HEK293 (cell line): ENCODE results near the gene PRCC.

ENCODE experiments used
- YY1 ChIP-seq: fragments of 450-650 bp; formaldehyde crosslinking; IDR thresholded peaks from 2 replicates; pipeline ENCODE4 v1.5.1; 2018; ENCODE audit warnings: missing biosample characterization, missing genetic modification characterization
- ZFP69B ChIP-seq: fragments of 450-650 bp; formaldehyde crosslinking; IDR thresholded peaks from 2 replicates; pipeline ENCODE4 v1.5.1; 2016; ENCODE audit warnings: missing biosample characterization, missing genetic modification characterization
- ZNF366 ChIP-seq: fragments of 450-650 bp; formaldehyde crosslinking; conservative IDR thresholded peaks from 2 replicates; pipeline ENCODE4 v1.5.1; 2016; ENCODE audit warnings: missing biosample characterization, missing genetic modification characterization
- ZNF501 ChIP-seq: fragments of 450-650 bp; formaldehyde crosslinking; IDR thresholded peaks from 2 replicates; pipeline ENCODE4 v1.5.1; 2016; ENCODE audit warnings: missing biosample characterization, missing genetic modification characterization
- TF ChIP-seq, protein P1 (sequence below): fragments of 450-650 bp; formaldehyde crosslinking; IDR thresholded peaks from 2 replicates; pipeline ENCODE4 v1.5.1; 2016; ENCODE audit warnings: missing biosample characterization, missing genetic modification characterization
- TF ChIP-seq, protein P2 (sequence below): sonication (generic); formaldehyde crosslinking; IDR thresholded peaks from 2 replicates; pipeline ENCODE4 v1.8.1; 2022; ENCODE audit warnings: mild to moderate bottlenecking, moderate library complexity, missing genetic modification reagents
- TF ChIP-seq, protein P3 (sequence below): fragments of 450-650 bp; formaldehyde crosslinking; IDR thresholded peaks from 2 replicates; pipeline ENCODE4 v1.5.1; 2016; ENCODE audit warnings: missing biosample characterization, missing genetic modification characterization

- TF ChIP-seq, protein P1, sequence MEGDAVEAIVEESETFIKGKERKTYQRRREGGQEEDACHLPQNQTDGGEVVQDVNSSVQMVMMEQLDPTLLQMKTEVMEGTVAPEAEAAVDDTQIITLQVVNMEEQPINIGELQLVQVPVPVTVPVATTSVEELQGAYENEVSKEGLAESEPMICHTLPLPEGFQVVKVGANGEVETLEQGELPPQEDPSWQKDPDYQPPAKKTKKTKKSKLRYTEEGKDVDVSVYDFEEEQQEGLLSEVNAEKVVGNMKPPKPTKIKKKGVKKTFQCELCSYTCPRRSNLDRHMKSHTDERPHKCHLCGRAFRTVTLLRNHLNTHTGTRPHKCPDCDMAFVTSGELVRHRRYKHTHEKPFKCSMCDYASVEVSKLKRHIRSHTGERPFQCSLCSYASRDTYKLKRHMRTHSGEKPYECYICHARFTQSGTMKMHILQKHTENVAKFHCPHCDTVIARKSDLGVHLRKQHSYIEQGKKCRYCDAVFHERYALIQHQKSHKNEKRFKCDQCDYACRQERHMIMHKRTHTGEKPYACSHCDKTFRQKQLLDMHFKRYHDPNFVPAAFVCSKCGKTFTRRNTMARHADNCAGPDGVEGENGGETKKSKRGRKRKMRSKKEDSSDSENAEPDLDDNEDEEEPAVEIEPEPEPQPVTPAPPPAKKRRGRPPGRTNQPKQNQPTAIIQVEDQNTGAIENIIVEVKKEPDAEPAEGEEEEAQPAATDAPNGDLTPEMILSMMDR (tag by site-specific recombination): no peak
- TF ChIP-seq ZNF501 (tag by site-specific recombination) (no peak), ZNF366 (tag by site-specific recombination) (no peak), YY1 (tag by site-specific recombination) (no peak), ZFP69B (tag by site-specific recombination) (no peak)
- TF ChIP-seq, protein P2, sequence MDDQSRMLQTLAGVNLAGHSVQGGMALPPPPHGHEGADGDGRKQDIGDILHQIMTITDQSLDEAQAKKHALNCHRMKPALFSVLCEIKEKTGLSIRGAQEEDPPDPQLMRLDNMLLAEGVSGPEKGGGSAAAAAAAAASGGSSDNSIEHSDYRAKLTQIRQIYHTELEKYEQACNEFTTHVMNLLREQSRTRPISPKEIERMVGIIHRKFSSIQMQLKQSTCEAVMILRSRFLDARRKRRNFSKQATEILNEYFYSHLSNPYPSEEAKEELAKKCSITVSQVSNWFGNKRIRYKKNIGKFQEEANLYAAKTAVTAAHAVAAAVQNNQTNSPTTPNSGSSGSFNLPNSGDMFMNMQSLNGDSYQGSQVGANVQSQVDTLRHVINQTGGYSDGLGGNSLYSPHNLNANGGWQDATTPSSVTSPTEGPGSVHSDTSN (CRISPR knock-in tag): no peak
- TF ChIP-seq, protein P3, sequence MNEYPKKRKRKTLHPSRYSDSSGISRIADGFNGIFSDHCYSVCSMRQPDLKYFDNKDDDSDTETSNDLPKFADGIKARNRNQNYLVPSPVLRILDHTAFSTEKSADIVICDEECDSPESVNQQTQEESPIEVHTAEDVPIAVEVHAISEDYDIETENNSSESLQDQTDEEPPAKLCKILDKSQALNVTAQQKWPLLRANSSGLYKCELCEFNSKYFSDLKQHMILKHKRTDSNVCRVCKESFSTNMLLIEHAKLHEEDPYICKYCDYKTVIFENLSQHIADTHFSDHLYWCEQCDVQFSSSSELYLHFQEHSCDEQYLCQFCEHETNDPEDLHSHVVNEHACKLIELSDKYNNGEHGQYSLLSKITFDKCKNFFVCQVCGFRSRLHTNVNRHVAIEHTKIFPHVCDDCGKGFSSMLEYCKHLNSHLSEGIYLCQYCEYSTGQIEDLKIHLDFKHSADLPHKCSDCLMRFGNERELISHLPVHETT: no peak
Measured at GRCh38 chr1:156848461-156849150, 81.3 kb downstream of the PRCC start.
